Adrenal gland (tissue), 5 donors: ENCODE measurements around the gene ANKZF1.

Experiments
- CTCF ChIP-seq, 6 experiments: fragments of 450-650 bp in 4 of 6; fragments of 200-600 bp in 2 of 6; sonication (generic) in 1 of 6; IDR thresholded peaks; 1 replicate in 5 of 6; 2 replicates in 1 of 6; pipeline versions ENCODE4 v1.5.1 to v1.8.0; 2016 to 2021; ENCODE audit warnings: antibody characterized with exemption in 6 of 6, mild to moderate bottlenecking in 2 of 6, moderate library complexity in 1 of 6
- POLR2A ChIP-seq, 2 donors: fragments of 450-650 bp; IDR thresholded peaks; one replicate each; pipeline ENCODE4 v1.6.1; 2017; ENCODE audit warnings: antibody characterized with exemption in 2 of 2, mild to moderate bottlenecking in 2 of 2, moderate library complexity in 1 of 2
- donor health status: DM: no; HTN: no; CAD: no.

- TF ChIP-seq CTCF (IDR thresholded peaks at IDR 0.05) (no peak), POLR2A (IDR thresholded peaks at IDR 0.05) (no peak)
These were observed 19.2 kb downstream of the ANKZF1 start for GRCh38 chr2:219248845-219249202.
